Ovary (tissue), 3 donors: ENCODE results near the gene GNG11.

Experiments used
- CTCF ChIP-seq, 3 donors: fragments of 450-650 bp in 2 of 3; fragments of 200-600 bp in 1 of 3; IDR thresholded peaks; one replicate each; pipeline versions ENCODE4 v1.5.1 to v1.8.0; 2016 to 2022; ENCODE audit warnings: antibody characterized with exemption in 3 of 3, mild to moderate bottlenecking in 1 of 3
- EP300 ChIP-seq: sonication (generic); formaldehyde crosslinking; IDR thresholded peaks from one replicate; pipeline ENCODE4 v1.6.1; 2017; ENCODE audit warnings: antibody characterized with exemption
- POLR2A ChIP-seq: fragments of 450-650 bp; IDR thresholded peaks from one replicate; pipeline ENCODE4 v1.6.1; 2017; ENCODE audit warnings: antibody characterized with exemption, mild to moderate bottlenecking, moderate library complexity
- donor health status: DM: no; HTN: no; CAD: no.

- TF ChIP-seq CTCF (IDR thresholded peaks at IDR 0.05): no peak
- no peak for TF ChIP-seq POLR2A
- no peak for TF ChIP-seq EP300
These were observed 37.0 kb upstream of the GNG11 start for GRCh38 chr7:93884541-93884940.
